IMR-90 (cell line): ENCODE data around the gene ADD3. TPM values are rescaled to one million over a fixed set of nuclear protein-coding genes. Genes with fewer than 3 reads are reported as not detected.

ENCODE experiments used
- ATAC-seq: fragments of 200-7000 bp; cut with Tn5 transposase; 2 replicates; pipeline ENCODE4 v1.9.1; 2020; ENCODE audit warnings: low read depth, mild to moderate bottlenecking, moderate library complexity
- BruUV-seq: library from RNA; stranded (reverse); fragments of 400-500 nt; replicated peaks from 2 replicates; lab custom pipeline; 2021; lab: Mats Ljungman, UMichigan
- CTCF ChIA-PET: fragments of 300-600 bp; formaldehyde crosslinking; extraction: SDS; loops from one replicate; lab custom pipeline; 2021; ENCODE audit warnings: antibody characterized with exemption; lab: Yijun Ruan, JAX
- POLR2A ChIA-PET: fragments of 300-600 bp; sonication (Branson Sonifier 250); formaldehyde crosslinking; loops from one replicate; lab custom pipeline; 2022; ENCODE audit warnings: antibody characterized with exemption; ENCODE audit not compliant: unreplicated experiment; lab: Charles Lee
- DNase-seq: peaks from one replicate; pipeline ENCODE4 v3.0.0; 2013
- H2AFZ ChIP-seq: replicated peaks from 2 replicates; pipeline ENCODE3; 2013; ENCODE audit warnings: low read length, mild to moderate bottlenecking; ENCODE audit not compliant: poor library complexity
- H2AK5ac ChIP-seq: 2 replicates; pipeline ENCODE4 v1.6.1; 2013; ENCODE audit warnings: low read depth, low read length, inconsistent platforms
- H2AK9ac ChIP-seq: replicated peaks from 2 replicates; pipeline ENCODE3; 2013; ENCODE audit warnings: mild to moderate bottlenecking, low read depth, low read length, moderate library complexity; ENCODE audit not compliant: poor library complexity
- H2BK120ac ChIP-seq: 2 replicates; pipeline ENCODE4 v1.6.1; 2013; ENCODE audit warnings: low read depth, low read length, inconsistent platforms
- H2BK15ac ChIP-seq: 3 replicates; pipeline ENCODE4 v1.6.1; 2013; ENCODE audit warnings: low read depth, low read length, inconsistent platforms
- H2BK20ac ChIP-seq: 2 replicates; pipeline ENCODE4 v1.6.1; 2013; ENCODE audit warnings: low read depth, mild to moderate bottlenecking, inconsistent platforms, low read length, moderate library complexity
- H2BK5ac ChIP-seq: 2 replicates; pipeline ENCODE4 v1.6.1; 2013; ENCODE audit warnings: mild to moderate bottlenecking, low read depth, low read length, inconsistent platforms; ENCODE audit not compliant: poor library complexity, severe bottlenecking
- H3K14ac ChIP-seq: replicated peaks from 2 replicates; pipeline ENCODE4 v1.6.1; 2013; ENCODE audit warnings: low read depth, low read length, inconsistent platforms
- H3K18ac ChIP-seq: 2 replicates; pipeline ENCODE4 v1.6.1; 2013; ENCODE audit warnings: low read depth, low read length, control low read depth
- H3K23ac ChIP-seq: 2 replicates; pipeline ENCODE4 v1.6.1; 2013; ENCODE audit warnings: low read depth, low read length, inconsistent platforms
- H3K27ac ChIP-seq: 2 replicates; pipeline ENCODE4 v1.5.1; 2013; ENCODE audit warnings: mild to moderate bottlenecking, control low read depth, low read length; ENCODE audit not compliant: insufficient read depth
- H3K27me3 ChIP-seq: 2 replicates; pipeline ENCODE4 v1.6.1; 2013; ENCODE audit warnings: low read length; ENCODE audit not compliant: control insufficient read depth, insufficient read depth
- H3K36me3 ChIP-seq: 2 replicates; pipeline ENCODE4 v1.6.1; 2013; ENCODE audit warnings: low read length, mixed read lengths; ENCODE audit not compliant: control insufficient read depth, insufficient read depth
- H3K4ac ChIP-seq: 2 replicates; pipeline ENCODE4 v1.6.1; 2013; ENCODE audit warnings: low read depth, low read length, inconsistent platforms
- H3K4me1 ChIP-seq: 2 replicates; pipeline ENCODE4 v1.6.1; 2013; ENCODE audit warnings: low read length, mixed read lengths; ENCODE audit not compliant: control insufficient read depth, insufficient read depth
- H3K4me2 ChIP-seq: 2 replicates; pipeline ENCODE4 v1.6.1; 2013; ENCODE audit warnings: low read depth, mild to moderate bottlenecking, control low read depth, low read length, moderate library complexity
- H3K4me3 ChIP-seq: 2 replicates; pipeline ENCODE4 v1.5.1; 2013; ENCODE audit warnings: low read depth, mild to moderate bottlenecking, control low read depth, low read length, moderate library complexity; ENCODE audit not compliant: insufficient read depth
- H3K56ac ChIP-seq: 2 replicates; pipeline ENCODE4 v1.6.1; 2013; ENCODE audit warnings: low read length, inconsistent platforms; ENCODE audit not compliant: insufficient read depth; ENCODE audit errors: extremely low read depth
- H3K79me1 ChIP-seq, 2 experiments: 2 replicates each; pipeline ENCODE4 v1.6.1; 2013; ENCODE audit warnings: low read length in 2 of 2, inconsistent platforms in 1 of 2, low read depth in 1 of 2
- H3K9ac ChIP-seq: 2 replicates; pipeline ENCODE4 v1.6.1; 2013; ENCODE audit warnings: low read depth, low read length, control low read depth
- H3K9me1 ChIP-seq: 2 replicates; pipeline ENCODE4 v1.6.1; 2013; ENCODE audit warnings: low read length, inconsistent platforms; ENCODE audit not compliant: insufficient read depth
- H3K9me3 ChIP-seq: 2 replicates; pipeline ENCODE4 v1.6.1; 2013; ENCODE audit warnings: low read length; ENCODE audit not compliant: control insufficient read depth, insufficient read depth
- H4K20me1 ChIP-seq: 2 replicates; pipeline ENCODE4 v1.6.1; 2013; ENCODE audit warnings: low read length, inconsistent platforms; ENCODE audit not compliant: insufficient read depth
- H4K5ac ChIP-seq: 2 replicates; pipeline ENCODE4 v1.6.1; 2013; ENCODE audit warnings: mild to moderate bottlenecking, low read depth, low read length, control low read depth
- H4K8ac ChIP-seq, 2 experiments: 2 replicates each; pipeline ENCODE4 v1.6.1; 2013; ENCODE audit warnings: low read depth in 2 of 2, low read length in 2 of 2, control low read depth in 1 of 2, inconsistent platforms in 1 of 2
- H4K91ac ChIP-seq: 2 replicates; pipeline ENCODE4 v1.6.1; 2013; ENCODE audit warnings: low read depth, low read length, inconsistent platforms; ENCODE audit not compliant: insufficient read depth
- BHLHE40 ChIP-seq: fragments of 150-350 bp; IDR thresholded peaks from 2 replicates; pipeline ENCODE4 v1.6.1; 2016; ENCODE audit warnings: mild to moderate bottlenecking, low read depth, low read length
- CEBPB ChIP-seq: IDR thresholded peaks from 2 replicates; pipeline ENCODE4 v1.6.1; 2012; ENCODE audit warnings: low read depth, low read length, improper control_type of control experiment
- CHD1 ChIP-seq: IDR thresholded peaks from 2 replicates; pipeline ENCODE4 v1.6.1; 2012; ENCODE audit warnings: low read depth, low read length, improper control_type of control experiment
- ELK1 ChIP-seq: fragments of 150-350 bp; IDR thresholded peaks from 2 replicates; pipeline ENCODE4 v1.6.1; 2016; ENCODE audit warnings: low read depth, mild to moderate bottlenecking, low read length, moderate library complexity, borderline replicate concordance
- FOS ChIP-seq: fragments of 150-350 bp; IDR thresholded peaks from 2 replicates; pipeline ENCODE4 v1.6.1; 2016; ENCODE audit warnings: low read depth, low read length
- MAFK ChIP-seq: IDR thresholded peaks from 2 replicates; pipeline ENCODE4 v1.6.1; 2012; ENCODE audit warnings: low read depth, low read length, improper control_type of control experiment
- MAZ ChIP-seq: IDR thresholded peaks from 2 replicates; pipeline ENCODE4 v1.6.1; 2012; ENCODE audit warnings: low read depth, mild to moderate bottlenecking, low read length, improper control_type of control experiment, moderate library complexity, borderline replicate concordance
- MXI1 ChIP-seq: IDR thresholded peaks from 2 replicates; pipeline ENCODE4 v1.6.1; 2012; ENCODE audit warnings: low read depth, mild to moderate bottlenecking, low read length, moderate library complexity, borderline replicate concordance
- POLR2A ChIP-seq: IDR thresholded peaks from 2 replicates; pipeline ENCODE4 v1.6.1; 2012; ENCODE audit warnings: mild to moderate bottlenecking, low read depth, low read length
- RCOR1 ChIP-seq: IDR thresholded peaks from 2 replicates; pipeline ENCODE4 v1.6.1; 2012; ENCODE audit warnings: mild to moderate bottlenecking, low read length, improper control_type of control experiment; ENCODE audit not compliant: insufficient replicate concordance
- RFX5 ChIP-seq: IDR thresholded peaks from 2 replicates; pipeline ENCODE4 v1.8.0; 2012; ENCODE audit warnings: low read depth, mild to moderate bottlenecking, low read length, moderate library complexity
- WGBS, 2 experiments: methylation state at CpG; one replicate each; pipeline versions ENCODE4 v1.1.5 to v1.1.7; 2013; ENCODE audit warnings: missing lambda C conversion rate in 2 of 2; ENCODE audit not compliant: insufficient read length in 1 of 2; ENCODE audit errors: extremely low coverage in 2 of 2; 5-methylcytosine and 5-hydroxymethylcytosine counted together
- dilution Hi-C: fragments of 300-500 bp; cut with HindIII; formaldehyde crosslinking; loops from one replicate; pipeline ENCODE4 v1.14.3; 2018; ENCODE audit warnings: low sequenced_read_pairs; ENCODE audit not compliant: unreplicated experiment
- in situ Hi-C: fragments of 300-500 bp; cut with MboI; formaldehyde crosslinking; loops from 3 replicates; pipeline ENCODE4 v1.14.3; 2019; ENCODE audit warnings: low sequenced_read_pairs, inconsistent platforms, mixed read lengths
- intact Hi-C: fragments of 100-400 bp; cut with micrococcal nuclease; formaldehyde crosslinking; loops from 2 replicates; pipeline ENCODE4 v1.10.0; 2022
- polyA plus RNA-seq, 3 experiments: library from polyadenylated mRNA; depleted of rRNA; stranded (reverse); fragments of >200 nt; gene quantifications; 2 replicates each; pipeline ENCODE4 v1.2.3, GENCODE V29; 2012; ENCODE audit warnings: low replicate concordance in 1 of 3
- total RNA-seq: library from RNA; depleted of rRNA; stranded (reverse); fragments of >200 nt; gene quantifications from 2 replicates; pipeline ENCODE4 v1.2.3, GENCODE V29; 2012
- TF ChIP-seq, protein P1 (sequence below): conservative IDR thresholded peaks from 2 replicates; pipeline ENCODE4 v1.5.1; 2012; ENCODE audit warnings: mild to moderate bottlenecking, low read depth, low read length, improper control_type of control experiment
- TF ChIP-seq, protein P2 (sequence below): fragments of 150-350 bp; IDR thresholded peaks from 2 replicates; pipeline ENCODE4 v1.6.1; 2017; ENCODE audit warnings: mild to moderate bottlenecking, antibody characterized with exemption, low read length, low read depth

ADD3 gene
- total and polyA plus RNA-seq, 2 of the 4 experiments (the other 2 are of a cell fraction): 138 to 212 TPM

DNA sequence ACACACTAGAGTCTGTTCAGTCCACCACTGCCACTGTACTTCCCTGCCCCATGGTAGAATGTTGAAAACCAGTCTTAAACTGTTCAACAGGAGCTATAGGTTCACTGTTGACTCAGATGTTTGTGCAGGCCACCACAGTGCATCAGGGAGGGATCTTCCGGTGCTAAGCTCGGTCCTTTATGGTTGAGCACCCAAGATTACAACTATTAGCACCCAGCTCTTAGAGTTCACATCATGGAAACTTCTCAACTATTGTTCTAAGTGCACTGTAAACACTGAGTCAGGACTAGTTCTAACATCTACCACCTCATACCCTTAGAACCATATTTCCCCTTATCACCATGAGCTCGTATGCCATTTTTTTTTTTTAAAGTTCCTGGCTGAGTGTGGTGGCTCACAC is 102.6 kb downstream of the ADD3 start:
- no peak overlapping the region for H3K23ac ChIP-seq
- no peak overlapping the region for H2BK20ac ChIP-seq
- BruUV-seq: no TSS peak
- ChIA-PET CTCF (interaction anchor here (1.0 kb wide), 1 partner anchor 14 kb away, joined by 3 read pairs; no protein-coding TSS in a partner anchor), POLR2A (no interaction called here)
- dilution Hi-C loops: no loop called here
- H3K27ac ChIP-seq: no peak overlapping the region
- no peak overlapping the region for H2AK5ac ChIP-seq
- intact Hi-C loops: no loop called here
- no peak overlapping the region for H4K91ac ChIP-seq
- H3K9me3 ChIP-seq: no peaks in the 10 kb centered on the region
- peaks cover 17% of the 10 kb centered on the region for H3K36me3 ChIP-seq
- no peak overlapping the region for H2AFZ ChIP-seq
- H3K9me1 ChIP-seq: no peaks in the 10 kb centered on the region
- H2BK15ac ChIP-seq: no peak overlapping the region
- no CpG with 5 or more reads among the region's 3 CpGs for WGBS, 2 experiments
- H4K5ac ChIP-seq: no peak overlapping the region
- no peaks in the 10 kb centered on the region; the same call in 1 of the 2 replicates for H4K20me1 ChIP-seq
- H2AK9ac ChIP-seq: no peak overlapping the region
- H2BK5ac ChIP-seq: no peak overlapping the region
- no peak overlapping the region for H3K14ac ChIP-seq
- no peaks in the 10 kb centered on the region for H3K4me1 ChIP-seq
- no peak overlapping the region for H3K4me3 ChIP-seq
- H3K4me2 ChIP-seq: no peak overlapping the region
- peaks cover 0 to 33% of the 10 kb centered on the region in 2 experiments; a peak in 3 of 4 replicates for H3K79me1 ChIP-seq
- H3K18ac ChIP-seq: no peak overlapping the region
- DNase-seq: no peak
- H3K9ac ChIP-seq: no peak overlapping the region
- H3K56ac ChIP-seq: no peak overlapping the region
- no peak overlapping the region for H2BK120ac ChIP-seq
- H3K27me3 ChIP-seq: no peaks in the 10 kb centered on the region
- no peak overlapping the region for H4K8ac ChIP-seq
- TF ChIP-seq RCOR1: no peak
- TF ChIP-seq MAZ: no peak
- no peak for TF ChIP-seq MXI1
- no peak for TF ChIP-seq CHD1
- TF ChIP-seq ELK1: no peak
- TF ChIP-seq, protein P1, sequence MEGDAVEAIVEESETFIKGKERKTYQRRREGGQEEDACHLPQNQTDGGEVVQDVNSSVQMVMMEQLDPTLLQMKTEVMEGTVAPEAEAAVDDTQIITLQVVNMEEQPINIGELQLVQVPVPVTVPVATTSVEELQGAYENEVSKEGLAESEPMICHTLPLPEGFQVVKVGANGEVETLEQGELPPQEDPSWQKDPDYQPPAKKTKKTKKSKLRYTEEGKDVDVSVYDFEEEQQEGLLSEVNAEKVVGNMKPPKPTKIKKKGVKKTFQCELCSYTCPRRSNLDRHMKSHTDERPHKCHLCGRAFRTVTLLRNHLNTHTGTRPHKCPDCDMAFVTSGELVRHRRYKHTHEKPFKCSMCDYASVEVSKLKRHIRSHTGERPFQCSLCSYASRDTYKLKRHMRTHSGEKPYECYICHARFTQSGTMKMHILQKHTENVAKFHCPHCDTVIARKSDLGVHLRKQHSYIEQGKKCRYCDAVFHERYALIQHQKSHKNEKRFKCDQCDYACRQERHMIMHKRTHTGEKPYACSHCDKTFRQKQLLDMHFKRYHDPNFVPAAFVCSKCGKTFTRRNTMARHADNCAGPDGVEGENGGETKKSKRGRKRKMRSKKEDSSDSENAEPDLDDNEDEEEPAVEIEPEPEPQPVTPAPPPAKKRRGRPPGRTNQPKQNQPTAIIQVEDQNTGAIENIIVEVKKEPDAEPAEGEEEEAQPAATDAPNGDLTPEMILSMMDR: no peak
- TF ChIP-seq, protein P2, sequence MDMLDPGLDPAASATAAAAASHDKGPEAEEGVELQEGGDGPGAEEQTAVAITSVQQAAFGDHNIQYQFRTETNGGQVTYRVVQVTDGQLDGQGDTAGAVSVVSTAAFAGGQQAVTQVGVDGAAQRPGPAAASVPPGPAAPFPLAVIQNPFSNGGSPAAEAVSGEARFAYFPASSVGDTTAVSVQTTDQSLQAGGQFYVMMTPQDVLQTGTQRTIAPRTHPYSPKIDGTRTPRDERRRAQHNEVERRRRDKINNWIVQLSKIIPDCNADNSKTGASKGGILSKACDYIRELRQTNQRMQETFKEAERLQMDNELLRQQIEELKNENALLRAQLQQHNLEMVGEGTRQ: no peak
- TF ChIP-seq CEBPB: no peak
- TF ChIP-seq RFX5: no peak
- TF ChIP-seq FOS: no peak
- no peak for TF ChIP-seq POLR2A
- no peak for TF ChIP-seq BHLHE40
- TF ChIP-seq MAFK: no peak
- in situ Hi-C loops: no loop called here
- H3K4ac ChIP-seq: no peak overlapping the region
- ATAC-seq: no peak
